Naive thymus-derived CD8-positive, alpha-beta T cell (primary cell): ENCODE data around the gene MANEA. TPM values are rescaled to one million over a fixed set of nuclear protein-coding genes. Genes with fewer than 3 reads are reported as not detected.
A peak's percentile ranks its signal among the peaks of the same experiment; 100 is the strongest.

Source experiments
- ATAC-seq, 2 donors: fragments of 150-1000 bp; cut with Tn5 transposase in 1 of 2; sonication (Bioruptor Pico), chemical (Tn5 transposase) in 1 of 2; 1 replicate in 1 of 2; 2 replicates in 1 of 2; pipeline ENCODE4 v1.10.0; 2021; ENCODE audit warnings: mild to moderate bottlenecking in 2 of 2, moderate library complexity in 2 of 2
- POLR2A ChIA-PET: fragments of 350-600 bp; sonication (Branson Sonifier 250); formaldehyde crosslinking; loops from one replicate; lab custom pipeline; 2021; ENCODE audit warnings: antibody characterized with exemption; lab: Charles Lee
- DNase-seq, 10 donors: peaks; one replicate each; pipeline versions ENCODE4 v3.0.0 to v3.0.0-alpha.2; 2020 to 2022
- H3K27ac Mint-ChIP-seq, 10 donors: one replicate each; pipeline ENCODE4 v1.8.0; 2020 to 2022; ENCODE audit warnings: mild to moderate bottlenecking in 10 of 10, mixed read lengths in 10 of 10, moderate library complexity in 4 of 10, inconsistent platforms in 1 of 10
- H3K27me3 Mint-ChIP-seq, 5 donors: one replicate each; pipeline ENCODE4 v1.8.0; 2021 to 2022; ENCODE audit warnings: mixed read lengths in 5 of 5
- H3K36me3 Mint-ChIP-seq, 3 donors: one replicate each; pipeline ENCODE4 v1.8.0; 2020 to 2022; ENCODE audit warnings: mixed read lengths in 3 of 3, mild to moderate bottlenecking in 2 of 3, inconsistent platforms in 1 of 3
- H3K4me1 Mint-ChIP-seq, 4 donors: one replicate each; pipeline ENCODE4 v1.8.0; 2021 to 2022; ENCODE audit warnings: mixed read lengths in 4 of 4
- H3K4me3 Mint-ChIP-seq, 10 donors: one replicate each; pipeline ENCODE4 v1.8.0; 2020 to 2022; ENCODE audit warnings: mild to moderate bottlenecking in 10 of 10, mixed read lengths in 10 of 10, moderate library complexity in 6 of 10, inconsistent platforms in 1 of 10
- H3K9me3 Mint-ChIP-seq, 9 donors: one replicate each; pipeline ENCODE4 v1.8.0; 2020 to 2022; ENCODE audit warnings: mixed read lengths in 9 of 9, mild to moderate bottlenecking in 3 of 9, inconsistent platforms in 1 of 9, moderate library complexity in 1 of 9
- polyA plus RNA-seq, 3 donors: library from polyadenylated mRNA; unstranded; fragments of 300-500 nt; fragmentation: Illumina TruSeq; gene quantifications; one replicate each; pipeline ENCODE4 v1.2.3, GENCODE V29; 2021
- total RNA-seq, 8 experiments: library from RNA in 2 of 8; stranded (reverse) in 2 of 8; gene quantifications; one replicate each; pipeline ENCODE4 v1.2.3 and lab custom pipeline; 2021 to 2026

The MANEA gene, protein sequence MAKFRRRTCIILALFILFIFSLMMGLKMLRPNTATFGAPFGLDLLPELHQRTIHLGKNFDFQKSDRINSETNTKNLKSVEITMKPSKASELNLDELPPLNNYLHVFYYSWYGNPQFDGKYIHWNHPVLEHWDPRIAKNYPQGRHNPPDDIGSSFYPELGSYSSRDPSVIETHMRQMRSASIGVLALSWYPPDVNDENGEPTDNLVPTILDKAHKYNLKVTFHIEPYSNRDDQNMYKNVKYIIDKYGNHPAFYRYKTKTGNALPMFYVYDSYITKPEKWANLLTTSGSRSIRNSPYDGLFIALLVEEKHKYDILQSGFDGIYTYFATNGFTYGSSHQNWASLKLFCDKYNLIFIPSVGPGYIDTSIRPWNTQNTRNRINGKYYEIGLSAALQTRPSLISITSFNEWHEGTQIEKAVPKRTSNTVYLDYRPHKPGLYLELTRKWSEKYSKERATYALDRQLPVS
- total RNA-seq (10 to 100 TPM; 11.8 to 13.2 TPM), polyA plus RNA-seq (1 to 10 TPM; 3.4 to 4.5 (median 4.5) TPM), total RNA-seq (lab: John Stamatoyannopoulos, UW) (9.8 to 32.1 (median 19.2) reads per million in 6 experiments)

DNA sequence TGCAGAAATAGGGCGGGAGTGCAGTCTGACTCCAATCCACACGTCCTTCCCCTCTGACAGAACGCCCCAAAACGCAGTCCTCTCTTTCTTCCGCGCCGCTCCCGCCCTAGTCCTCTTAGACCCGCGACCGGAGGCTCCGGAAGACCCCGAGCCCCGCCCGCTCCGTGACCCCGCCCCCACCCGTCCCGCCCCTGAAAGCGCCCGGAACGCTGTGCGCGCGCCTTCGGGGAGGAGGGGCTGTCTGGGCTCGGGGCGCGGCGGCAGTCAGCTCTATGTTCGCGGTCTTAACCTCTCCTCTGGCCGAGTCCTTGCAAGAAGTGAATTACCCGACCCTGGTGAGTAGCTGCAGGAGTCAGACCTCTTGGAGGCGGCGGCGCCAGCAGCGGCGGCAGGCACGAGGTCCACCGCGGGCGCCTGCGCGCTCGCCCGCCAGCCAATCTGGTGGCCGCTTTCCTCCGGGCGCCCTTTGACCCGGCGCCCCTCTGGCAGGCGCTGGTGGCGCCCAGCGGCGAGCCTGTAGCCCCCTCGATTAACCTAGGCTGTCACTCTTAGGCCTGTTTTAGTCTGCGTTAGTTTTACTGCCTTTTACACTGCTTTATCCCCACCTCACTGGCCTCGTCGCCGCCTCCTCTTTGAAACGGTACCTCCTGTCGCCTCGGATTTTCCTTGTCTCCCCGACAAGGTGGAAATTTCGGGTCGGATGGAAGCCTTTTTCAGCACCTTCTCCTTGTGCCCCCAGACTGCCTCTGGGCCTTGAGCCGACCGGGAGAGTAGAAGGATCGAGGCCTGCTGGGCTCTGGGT lies at the start of gene MANEA:
Gene MANEA, plus strand, starts transcription at position 232 of the 802 bp plus-strand sequence. CDS start 8,905 bp downstream, outside the sequence.
- Mint-ChIP-seq H3K27ac (peak within 1 kb of the TSS; percentile 95 to 99 (median 99)), H3K9me3 (no peaks in the 10 kb centered on the region), H3K36me3 (peaks cover 0 to 3% (median 0%) of the 10 kb centered on the region in 3 donors), H3K4me3 (peak within 1 kb of the TSS; percentile 87 to 99 (median 96)), H3K4me1 (peaks cover 19 to 65% (median 45%) of the 10 kb centered on the region in 4 donors), H3K27me3 (no peaks in the 10 kb centered on the region)
- peak; percentile 75 to 89 (median 80) for DNase-seq
- ATAC-seq, result peak; percentile 80 to 84
- POLR2A ChIA-PET, result interaction anchor here (1.0 to 2.4 kb wide), 4 partner anchors 11 to 1347 kb away, joined by 3 to 6 read pairs (median 3); partner anchors contain the start of genes KLHL32 and UFL1

DNA sequence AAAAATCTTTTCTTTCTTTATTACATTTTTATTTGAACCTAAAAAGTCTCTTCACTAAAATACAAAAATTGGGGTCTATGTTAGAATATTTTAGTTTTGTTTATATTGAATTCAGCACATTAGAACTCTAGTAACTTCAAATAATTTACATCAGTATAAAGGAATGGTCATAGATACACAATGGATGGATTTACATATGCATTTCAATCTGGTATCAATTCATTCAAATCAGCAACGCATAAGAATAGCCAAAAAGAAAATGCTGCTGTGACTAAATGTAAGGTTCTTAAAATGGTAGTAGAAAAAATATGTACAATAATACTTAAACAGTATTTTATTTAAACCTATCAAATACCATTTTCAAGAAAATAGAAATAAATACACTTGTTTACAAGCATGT lies 47.6 kb upstream of the MANEA start:
- H3K4me3 Mint-ChIP-seq, result no peak overlapping the region
- no peaks in the 10 kb centered on the region for H3K4me1 Mint-ChIP-seq
- no peaks in the 10 kb centered on the region for H3K36me3 Mint-ChIP-seq
- POLR2A ChIA-PET, result no interaction called here
- no peak overlapping the region for H3K27ac Mint-ChIP-seq
- DNase-seq, result no peak
- peaks cover 3 to 15% (median 9%) of the 10 kb centered on the region in 5 donors for H3K27me3 Mint-ChIP-seq
- no peak for ATAC-seq
- H3K9me3 Mint-ChIP-seq, result peaks cover 0 to 3% (median 0%) of the 10 kb centered on the region in 9 donors

DNA sequence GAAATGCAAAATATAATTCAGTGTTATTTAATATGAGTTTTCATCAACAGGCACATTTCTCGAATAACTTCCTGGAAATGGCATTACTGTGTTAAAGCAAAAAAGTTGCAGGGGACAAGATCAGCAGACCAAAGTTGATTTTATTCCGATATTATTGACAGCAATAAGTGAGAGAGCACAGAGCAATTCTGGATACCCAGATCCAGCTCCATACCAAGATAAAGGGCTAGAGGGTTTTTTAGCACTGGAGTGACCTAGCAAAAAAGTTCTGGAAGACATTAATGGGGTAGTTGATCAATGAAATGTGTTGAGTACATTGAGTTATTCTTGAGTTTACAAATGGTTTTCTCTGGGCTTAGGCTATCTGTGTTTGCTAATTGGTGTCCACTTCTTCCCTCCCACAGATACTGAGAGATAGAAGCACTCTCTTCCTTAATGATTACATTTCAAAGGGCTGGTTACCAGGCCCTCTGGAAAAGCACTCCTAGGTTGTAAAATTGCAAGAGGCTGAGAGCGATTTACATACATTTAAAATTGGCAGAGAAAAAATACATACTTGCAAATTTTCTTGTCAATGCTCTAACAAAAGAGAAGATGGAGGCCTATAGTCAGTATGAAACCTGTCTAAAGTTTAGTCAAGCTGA lies 47.0 kb upstream of the MANEA start:
- Mint-ChIP-seq H3K4me3 (no peak overlapping the region), H3K27me3 (peaks cover 0 to 15% (median 6%) of the 10 kb centered on the region in 5 donors), H3K36me3 (no peaks in the 10 kb centered on the region), H3K4me1 (no peaks in the 10 kb centered on the region), H3K9me3 (no peaks in the 10 kb centered on the region), H3K27ac (no peak overlapping the region)
- POLR2A ChIA-PET, result no interaction called here
- ATAC-seq, result no peak
- no peak for DNase-seq

DNA sequence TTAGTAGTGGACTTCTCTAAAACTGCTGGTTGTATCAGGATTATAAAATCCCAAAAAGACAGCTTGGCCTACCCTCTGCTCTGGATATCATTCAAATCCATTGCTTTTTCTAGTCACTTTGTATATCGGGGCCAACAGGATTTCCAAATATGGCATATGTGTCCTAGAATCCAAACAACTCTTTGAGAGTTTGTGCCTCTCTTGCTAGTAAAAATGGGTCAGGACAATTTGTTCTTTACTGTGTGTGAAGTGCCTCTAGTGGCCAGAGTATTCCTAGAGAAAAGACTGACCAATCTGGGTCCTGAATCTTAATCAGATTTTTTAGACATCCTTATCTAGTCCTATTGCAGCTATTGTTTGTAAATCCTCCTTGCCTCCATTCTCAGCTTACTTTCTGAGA lies 33.5 kb upstream of the MANEA start:
- no peak for ATAC-seq
- Mint-ChIP-seq H3K4me1 (no peaks in the 10 kb centered on the region), H3K27me3 (peaks cover 0 to 19% (median 5%) of the 10 kb centered on the region in 5 donors), H3K36me3 (peaks cover 0 to 5% (median 0%) of the 10 kb centered on the region in 3 donors), H3K27ac (no peak overlapping the region), H3K4me3 (no peak overlapping the region), H3K9me3 (peaks cover 0 to 10% (median 4%) of the 10 kb centered on the region in 9 donors)
- DNase-seq, result no peak
- POLR2A ChIA-PET, result no interaction called here

DNA sequence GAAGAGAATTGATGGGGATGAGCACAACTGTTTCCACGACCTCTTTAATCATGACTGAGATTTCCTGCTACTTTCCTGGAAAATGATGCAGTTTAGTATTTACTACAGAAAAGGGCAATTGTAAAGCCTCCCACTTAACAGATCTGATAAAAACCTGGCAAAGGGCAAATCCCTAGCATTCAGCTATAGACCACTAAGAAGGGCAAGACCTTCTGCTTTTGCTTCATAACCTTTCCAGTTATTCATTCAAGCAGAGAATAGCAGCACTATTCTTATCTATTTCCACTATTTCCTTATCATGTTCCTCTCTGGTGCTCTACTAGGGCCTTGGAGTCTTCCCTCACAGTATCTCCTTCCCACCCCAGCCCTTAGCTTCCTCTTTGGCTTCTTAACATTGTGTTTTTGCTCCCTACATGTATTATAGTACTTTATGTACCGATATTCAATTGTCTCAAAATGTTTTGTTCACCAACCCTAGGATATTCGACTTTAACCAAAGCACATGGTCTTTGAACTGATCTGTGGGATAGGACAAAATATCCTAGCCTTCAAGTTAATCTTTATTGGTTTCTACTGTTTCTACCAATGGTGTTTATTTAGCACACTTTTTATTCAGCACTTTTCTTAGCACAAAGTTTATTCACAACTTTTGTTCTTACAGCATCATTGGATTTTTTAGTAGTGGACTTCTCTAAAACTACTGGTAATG lies 32.7 kb upstream of the MANEA start:
- peaks cover 0 to 13% (median 4%) of the 10 kb centered on the region in 5 donors for H3K27me3 Mint-ChIP-seq
- H3K4me3 Mint-ChIP-seq, result no peak overlapping the region
- H3K4me1 Mint-ChIP-seq, result no peaks in the 10 kb centered on the region
- ATAC-seq, result no peak
- DNase-seq, result no peak
- peaks cover 0 to 3% (median 0%) of the 10 kb centered on the region in 3 donors for H3K36me3 Mint-ChIP-seq
- H3K9me3 Mint-ChIP-seq, result peaks cover 0 to 3% (median 0%) of the 10 kb centered on the region in 9 donors
- H3K27ac Mint-ChIP-seq, result no peak overlapping the region
- POLR2A ChIA-PET, result no interaction called here

DNA sequence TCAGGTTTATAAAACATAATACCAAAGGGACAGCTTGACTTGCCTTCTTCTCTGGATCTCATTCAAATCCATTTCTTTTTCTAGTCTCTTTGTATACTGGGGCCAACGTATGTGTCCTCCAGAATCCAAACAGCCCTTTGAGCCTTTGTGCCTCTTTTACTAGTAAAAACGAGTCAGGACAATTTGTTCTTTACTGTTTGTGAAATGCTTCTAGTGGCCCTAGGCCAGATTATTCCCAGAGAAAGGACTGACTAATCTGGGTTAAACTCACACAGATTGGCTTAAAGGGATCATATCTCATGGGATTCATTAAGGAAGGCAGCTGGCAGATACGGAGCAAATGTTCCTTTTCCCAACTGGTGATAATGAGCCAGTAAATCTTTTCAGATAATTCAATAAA lies 32.1 kb upstream of the MANEA start:
- Mint-ChIP-seq H3K9me3 (peaks cover 0 to 3% (median 0%) of the 10 kb centered on the region in 9 donors), H3K27ac (no peak overlapping the region), H3K36me3 (peaks cover 0 to 3% (median 0%) of the 10 kb centered on the region in 3 donors), H3K4me1 (no peaks in the 10 kb centered on the region), H3K4me3 (no peak overlapping the region), H3K27me3 (peaks cover 0 to 13% (median 4%) of the 10 kb centered on the region in 5 donors)
- DNase-seq (no peak), ATAC-seq (no peak)
- POLR2A ChIA-PET, result no interaction called here

DNA sequence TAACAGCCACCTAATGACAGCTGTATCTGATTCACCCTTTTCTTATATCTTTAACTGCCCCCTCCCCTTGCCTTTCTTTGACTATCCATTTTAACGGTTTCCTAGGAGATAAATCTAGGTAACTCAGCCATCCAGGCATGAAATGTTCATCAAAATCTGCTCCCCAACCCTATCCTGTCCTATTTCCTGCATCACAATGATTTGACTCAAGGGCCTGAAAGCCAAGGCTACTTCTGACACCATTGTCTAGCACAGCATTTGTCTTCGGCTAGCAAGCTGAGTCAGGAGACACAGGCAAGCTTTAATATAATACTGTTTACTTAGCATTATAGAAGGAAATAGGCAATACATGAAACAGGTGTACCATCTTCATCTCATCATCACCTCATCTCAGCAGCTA lies 31.6 kb upstream of the MANEA start:
- ATAC-seq (no peak), DNase-seq (no peak)
- Mint-ChIP-seq H3K4me1 (no peaks in the 10 kb centered on the region), H3K27ac (no peak overlapping the region), H3K4me3 (no peak overlapping the region), H3K36me3 (peaks cover 0 to 2% (median 0%) of the 10 kb centered on the region in 3 donors), H3K27me3 (peaks cover 0 to 13% (median 4%) of the 10 kb centered on the region in 5 donors), H3K9me3 (peaks cover 0 to 3% (median 0%) of the 10 kb centered on the region in 9 donors)
- POLR2A ChIA-PET, result no interaction called here

DNA sequence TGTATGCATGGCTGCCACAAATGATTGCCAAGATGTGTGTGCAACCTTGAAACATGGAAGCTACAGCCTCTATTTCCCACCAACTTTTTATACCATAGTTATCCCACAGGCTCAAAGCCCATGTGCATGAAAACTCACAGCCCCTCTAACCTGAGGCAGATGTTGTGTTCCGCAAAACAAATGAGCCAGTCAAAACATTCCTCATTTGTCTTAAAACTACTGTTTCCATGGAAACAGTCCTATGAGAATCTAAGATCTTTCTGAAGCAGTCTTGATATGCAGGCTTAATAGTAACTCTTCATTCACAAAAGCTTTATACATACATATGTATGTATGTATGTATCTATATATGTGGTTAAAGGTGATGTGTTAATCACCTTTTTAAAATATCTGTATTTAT lies 31.2 kb upstream of the MANEA start:
- no peaks in the 10 kb centered on the region for H3K36me3 Mint-ChIP-seq
- H3K9me3 Mint-ChIP-seq, result peaks cover 0 to 3% (median 0%) of the 10 kb centered on the region in 9 donors
- ATAC-seq (no peak), DNase-seq (no peak)
- no peak overlapping the region for H3K4me3 Mint-ChIP-seq
- no peak overlapping the region for H3K27ac Mint-ChIP-seq
- no peaks in the 10 kb centered on the region for H3K4me1 Mint-ChIP-seq
- POLR2A ChIA-PET, result no interaction called here
- peaks cover 0 to 13% (median 4%) of the 10 kb centered on the region in 5 donors for H3K27me3 Mint-ChIP-seq

DNA sequence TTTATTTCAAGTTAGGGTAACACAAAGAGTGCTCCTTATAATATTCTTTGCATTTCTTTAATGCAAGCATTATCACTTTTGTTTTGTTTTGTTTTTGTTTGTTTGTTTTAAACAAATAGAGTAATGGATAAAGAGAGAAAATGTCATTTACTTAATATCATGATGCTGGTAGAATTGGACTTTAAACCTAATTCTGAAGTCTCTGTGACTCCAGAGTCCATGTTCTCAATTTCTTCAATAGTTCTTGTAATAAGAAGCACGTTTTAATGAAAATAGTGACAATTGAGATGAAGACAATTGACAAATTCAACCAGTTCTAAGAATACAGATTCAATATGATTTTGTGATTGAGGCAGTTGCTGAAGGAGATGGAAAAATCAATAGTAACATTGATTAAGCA lies 30.3 kb upstream of the MANEA start:
- Mint-ChIP-seq H3K36me3 (no peaks in the 10 kb centered on the region), H3K27ac (no peak overlapping the region), H3K4me1 (peaks cover 0 to 2% (median 0%) of the 10 kb centered on the region in 4 donors), H3K9me3 (peaks cover 0 to 3% (median 0%) of the 10 kb centered on the region in 9 donors), H3K27me3 (peaks cover 0 to 11% (median 4%) of the 10 kb centered on the region in 5 donors), H3K4me3 (no peak overlapping the region)
- POLR2A ChIA-PET, result no interaction called here
- DNase-seq (no peak), ATAC-seq (no peak)

DNA sequence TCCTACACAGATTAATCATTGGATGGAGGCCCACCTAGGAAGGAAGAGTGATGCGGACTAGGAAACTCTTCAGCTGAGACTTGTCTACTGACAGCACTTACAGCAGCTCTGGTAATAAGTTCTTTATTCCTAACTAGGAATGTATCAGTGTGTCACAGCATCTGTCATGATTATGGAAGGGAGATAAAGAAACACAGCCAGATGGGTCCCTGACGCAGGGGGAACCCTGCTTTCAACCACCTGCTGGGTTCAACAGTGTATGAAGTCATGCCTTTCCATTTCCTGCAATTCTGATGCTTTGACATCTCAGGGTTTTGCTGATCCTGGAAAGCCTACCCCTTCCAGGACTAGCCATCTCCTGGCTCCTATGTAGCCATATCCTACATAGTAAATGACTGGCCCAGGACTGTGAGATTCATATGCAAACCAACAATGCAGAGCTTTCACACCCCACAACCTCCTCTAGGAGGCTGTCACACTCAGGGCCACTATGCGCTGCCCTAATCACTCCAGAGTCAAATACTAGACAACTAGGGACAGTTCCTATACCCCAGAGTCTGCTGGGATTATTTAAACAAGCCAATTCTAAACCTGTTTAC lies 29.0 kb upstream of the MANEA start:
- peaks cover 0 to 2% (median 0%) of the 10 kb centered on the region in 4 donors for H3K4me1 Mint-ChIP-seq
- no peak overlapping the region for H3K4me3 Mint-ChIP-seq
- DNase-seq, result no peak
- H3K27me3 Mint-ChIP-seq, result peaks cover 0 to 7% (median 4%) of the 10 kb centered on the region in 5 donors
- peaks cover 0 to 4% (median 0%) of the 10 kb centered on the region in 3 donors for H3K36me3 Mint-ChIP-seq
- no peak overlapping the region for H3K27ac Mint-ChIP-seq
- peaks cover 0 to 9% (median 3%) of the 10 kb centered on the region in 9 donors for H3K9me3 Mint-ChIP-seq
- ATAC-seq, result no peak
- POLR2A ChIA-PET, result no interaction called here

DNA sequence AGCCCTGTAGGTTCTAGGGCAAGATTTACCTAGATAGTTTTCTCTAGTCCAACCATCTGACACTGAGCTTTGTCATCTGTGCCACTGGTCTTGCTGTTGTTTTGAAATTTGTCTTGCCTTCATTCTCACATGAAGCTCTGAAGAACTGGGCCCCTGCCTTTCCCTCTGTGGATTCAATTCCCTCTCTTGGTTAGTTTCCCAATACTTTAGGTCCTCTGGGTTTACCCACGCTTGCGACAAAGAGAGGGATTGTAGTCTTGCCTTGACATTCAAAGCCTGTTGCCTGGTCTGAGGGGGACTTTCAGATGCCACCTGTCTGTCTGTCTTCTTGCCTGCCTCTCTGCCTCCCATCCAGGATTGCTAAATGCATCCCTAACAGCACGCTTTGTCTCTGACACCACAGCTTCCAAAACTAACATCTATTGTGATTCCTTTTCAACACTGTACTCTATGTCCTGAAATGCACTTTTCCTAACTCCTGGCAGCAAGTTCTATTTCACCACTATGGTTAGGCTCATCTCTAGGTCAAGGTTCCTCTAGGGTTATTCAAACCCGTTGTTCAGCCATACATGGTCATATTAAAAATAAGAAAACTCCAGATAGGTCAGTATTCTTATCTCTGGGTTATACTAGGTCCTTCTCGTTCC lies 25.5 kb upstream of the MANEA start:
- Mint-ChIP-seq H3K27me3 (peaks cover 0 to 9% (median 3%) of the 10 kb centered on the region in 5 donors), H3K4me3 (no peak overlapping the region), H3K27ac (no peak overlapping the region), H3K36me3 (peaks cover 10 to 20% (median 19%) of the 10 kb centered on the region in 3 donors), H3K9me3 (peaks cover 0 to 36% (median 14%) of the 10 kb centered on the region in 9 donors), H3K4me1 (peaks cover 0 to 2% (median 0%) of the 10 kb centered on the region in 4 donors)
- no peak for ATAC-seq
- POLR2A ChIA-PET, result no interaction called here
- DNase-seq, result no peak
